ENCODE data around the gene TMEM135. TPM values are rescaled to one million over a fixed set of nuclear protein-coding genes. Genes with fewer than 3 reads are reported as not detected.
"Not testable (repeated sequence)": the region's sequence is repeated elsewhere in the genome, so short reads cannot be mapped to it uniquely, and the experiment has no call there.

Gene TMEM135
- total RNA-seq, 1 experiment from 2014 or later = 70.3 TPM

GRCh38 chr11:86990515-86990914, 47.2 kb upstream of the TMEM135 start:
- BruUV-seq (replicated peaks) = no TSS peak
- Histone ChIP-seq H3K27me3 (replicated peaks; ENCODE audit: insufficient read depth, low read depth, low read length, poor library complexity) (no peaks in the 10 kb centered on the region), H3K36me3 (ENCODE audit: insufficient read depth, low read length, poor library complexity, severe bottlenecking) (no peaks in the 10 kb centered on the region), H3K4me3 (ENCODE audit: low read depth, low read length, poor library complexity, severe bottlenecking) (peak overlapping the region; percentile 25), H3K9me3 (ENCODE audit: low read depth, low read length, poor library complexity, severe bottlenecking) (no peaks in the 10 kb centered on the region), H3K27ac (ENCODE audit: low read depth, low read length, poor library complexity, severe bottlenecking) (peak overlapping the region; percentile 88), H3K4me1 (ENCODE audit: insufficient read depth, low read length, poor library complexity, severe bottlenecking) (peaks cover 81% of the 10 kb centered on the region)
- no peak for TF ChIP-seq CTCF (conservative IDR thresholded peaks at IDR 0.05; ENCODE audit: low read depth, low read length)
- no peak for TF ChIP-seq EZH2 (IDR thresholded peaks at IDR 0.05; ENCODE audit: borderline replicate concordance, low read depth, low read length, poor library complexity, severe bottlenecking)
- intact Hi-C loops (cut with micrococcal nuclease; ENCODE audit: unreplicated experiment) = loop anchor here (5.0 kb wide), 3 partner anchors 33 to 302 kb away; partner anchors contain the start of gene FZD4
- CTCF ChIA-PET = no interaction called here
- POLR2A ChIA-PET (ENCODE audit: low non-redundant PET) = no interaction called here
- peak; percentile 90 for DNase-seq (ENCODE audit: low spot score)

- Histone ChIP-seq H3K9me3 (ENCODE audit: low read depth, low read length, poor library complexity, severe bottlenecking) (no peaks in the 10 kb centered on the region), H3K4me1 (ENCODE audit: insufficient read depth, low read length, poor library complexity, severe bottlenecking) (peaks cover 82% of the 10 kb centered on the region), H3K27ac (ENCODE audit: low read depth, low read length, poor library complexity, severe bottlenecking) (peak overlapping the region; percentile 88), H3K36me3 (ENCODE audit: insufficient read depth, low read length, poor library complexity, severe bottlenecking) (no peaks in the 10 kb centered on the region), H3K27me3 (replicated peaks; ENCODE audit: insufficient read depth, low read depth, low read length, poor library complexity) (no peaks in the 10 kb centered on the region), H3K4me3 (ENCODE audit: low read depth, low read length, poor library complexity, severe bottlenecking) (peak overlapping the region; percentile 25)
- peak; percentile 88 for DNase-seq (ENCODE audit: low spot score)
- BruUV-seq (replicated peaks) = no TSS peak
- no peak for TF ChIP-seq CTCF (conservative IDR thresholded peaks at IDR 0.05; ENCODE audit: low read depth, low read length)
- ChIA-PET CTCF (interaction anchor here (0.7 kb wide), 2 partner anchors 203 to 534 kb away, joined by 7 to 8 read pairs; no protein-coding TSS in a partner anchor), POLR2A (ENCODE audit: low non-redundant PET) (no interaction called here)
- intact Hi-C loops (cut with micrococcal nuclease; ENCODE audit: unreplicated experiment) = loop anchor here (5.0 kb wide), 3 partner anchors 34 to 301 kb away; partner anchors contain the start of gene FZD4
These were observed 46.4 kb upstream of the TMEM135 start for GRCh38 chr11:86991341-86991740.

GRCh38 chr11:86992340-86992739, 45.4 kb upstream of the TMEM135 start:
- peak overlapping the region; percentile 88 for H3K27ac ChIP-seq (ENCODE audit: low read depth, low read length, poor library complexity, severe bottlenecking)
- H3K9me3 ChIP-seq (ENCODE audit: low read depth, low read length, poor library complexity, severe bottlenecking); H3K4me3 ChIP-seq (ENCODE audit: low read depth, low read length, poor library complexity, severe bottlenecking); DNase-seq (ENCODE audit: low spot score); BruUV-seq (replicated peaks); H3K36me3 ChIP-seq (ENCODE audit: insufficient read depth, low read length, poor library complexity, severe bottlenecking); H3K27me3 ChIP-seq (replicated peaks; ENCODE audit: insufficient read depth, low read depth, low read length, poor library complexity); POLR2A ChIA-PET (ENCODE audit: low non-redundant PET); CTCF ChIA-PET: not testable (repeated sequence)
- intact Hi-C loops (cut with micrococcal nuclease; ENCODE audit: unreplicated experiment) = loop anchor here (5.0 kb wide), 3 partner anchors 35 to 300 kb away; partner anchors contain the start of gene FZD4
- peaks cover 77% of the 10 kb centered on the region for H3K4me1 ChIP-seq (ENCODE audit: insufficient read depth, low read length, poor library complexity, severe bottlenecking)

GRCh38 chr11:86993031-86993430, 44.7 kb upstream of the TMEM135 start:
- DNase-seq (ENCODE audit: low spot score) = peak; percentile 61
- Histone ChIP-seq H3K4me1 (ENCODE audit: insufficient read depth, low read length, poor library complexity, severe bottlenecking) (peaks cover 70% of the 10 kb centered on the region), H3K36me3 (ENCODE audit: insufficient read depth, low read length, poor library complexity, severe bottlenecking) (no peaks in the 10 kb centered on the region), H3K27ac (ENCODE audit: low read depth, low read length, poor library complexity, severe bottlenecking) (peak overlapping the region; percentile 88), H3K9me3 (ENCODE audit: low read depth, low read length, poor library complexity, severe bottlenecking) (no peaks in the 10 kb centered on the region), H3K4me3 (ENCODE audit: low read depth, low read length, poor library complexity, severe bottlenecking) (peak overlapping the region; percentile 20), H3K27me3 (replicated peaks; ENCODE audit: insufficient read depth, low read depth, low read length, poor library complexity) (no peaks in the 10 kb centered on the region)
- BruUV-seq (replicated peaks) = TSS peak; percentile 78
- ChIA-PET POLR2A (ENCODE audit: low non-redundant PET) (no interaction called here), CTCF (interaction anchor here (1.0 kb wide), 1 partner anchor 134 kb away, joined by 4 read pairs; no protein-coding TSS in a partner anchor)
- TF ChIP-seq CTCF (conservative IDR thresholded peaks at IDR 0.05; ENCODE audit: low read depth, low read length) = no peak
- TF ChIP-seq EZH2 (IDR thresholded peaks at IDR 0.05; ENCODE audit: borderline replicate concordance, low read depth, low read length, poor library complexity, severe bottlenecking) = no peak
- intact Hi-C loops (cut with micrococcal nuclease; ENCODE audit: unreplicated experiment) = loop anchor here (5.0 kb wide), 3 partner anchors 36 to 299 kb away; partner anchors contain the start of gene FZD4
